ENCODE results near the gene LMAN1. TPM values are rescaled to one million over a fixed set of nuclear protein-coding genes. Genes with fewer than 3 reads are reported as not detected.

Gene LMAN1
- total RNA-seq, 1 donor from 2014 or later: 60.8 TPM

DNA sequence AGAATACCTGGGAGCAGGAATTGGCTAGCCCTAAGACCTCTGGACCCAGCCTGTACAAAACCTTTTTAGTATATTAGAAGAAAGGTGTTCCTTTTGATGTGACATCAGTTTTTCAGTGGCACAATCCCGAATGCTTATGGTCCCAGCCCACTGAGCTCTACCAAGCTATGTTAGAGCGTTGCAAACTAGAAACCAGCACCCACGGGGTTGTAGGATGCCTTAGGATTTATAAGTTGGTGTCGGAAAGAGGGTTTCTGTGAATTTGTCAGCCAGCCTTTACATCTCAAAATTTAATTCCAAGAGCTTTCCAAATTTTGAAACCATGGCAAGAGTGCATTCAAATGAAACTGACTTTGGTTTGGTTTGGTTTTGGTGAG lies 499 bp upstream of the LMAN1 start:
- H3K27ac ChIP-seq: peak overlapping the region; percentile 73 to 79
- no peak for DNase-seq (ENCODE audit: low spot score in 2 of 2)

DNA sequence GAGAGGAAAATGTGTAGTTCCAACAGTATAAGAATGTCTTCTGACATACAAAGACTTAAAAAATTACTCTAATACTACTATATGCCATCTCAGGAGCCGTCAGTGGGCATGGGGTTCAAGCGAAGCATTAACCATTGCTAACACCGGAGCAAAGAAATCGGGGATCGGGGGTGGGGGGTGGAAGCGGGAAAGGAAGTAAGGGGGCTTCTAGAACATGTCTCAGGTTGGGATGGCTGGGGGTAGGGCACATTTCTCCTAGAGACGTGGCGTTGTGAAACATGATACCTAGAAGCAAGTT lies 702 bp downstream of the LMAN1 start:
- no peak for DNase-seq (ENCODE audit: low spot score in 2 of 2)
- Histone ChIP-seq H3K9me3 (no peaks in the 10 kb centered on the region), H3K4me1 (peaks cover 0 to 5% of the 10 kb centered on the region in 2 donors), H3K27me3 (no peaks in the 10 kb centered on the region), H3K36me3 (peaks cover 0 to 12% of the 10 kb centered on the region in 2 donors), H3K27ac (peak overlapping the region; percentile 73 to 79), H3K4me3 (peak overlapping the region; percentile 67 to 72)
- intact Hi-C loops (cut with DNase I): loop anchor here (5.0 kb wide), 1 partner anchor 686 kb away; the partner anchor contains the start of gene MALT1
- TF ChIP-seq, protein P1, sequence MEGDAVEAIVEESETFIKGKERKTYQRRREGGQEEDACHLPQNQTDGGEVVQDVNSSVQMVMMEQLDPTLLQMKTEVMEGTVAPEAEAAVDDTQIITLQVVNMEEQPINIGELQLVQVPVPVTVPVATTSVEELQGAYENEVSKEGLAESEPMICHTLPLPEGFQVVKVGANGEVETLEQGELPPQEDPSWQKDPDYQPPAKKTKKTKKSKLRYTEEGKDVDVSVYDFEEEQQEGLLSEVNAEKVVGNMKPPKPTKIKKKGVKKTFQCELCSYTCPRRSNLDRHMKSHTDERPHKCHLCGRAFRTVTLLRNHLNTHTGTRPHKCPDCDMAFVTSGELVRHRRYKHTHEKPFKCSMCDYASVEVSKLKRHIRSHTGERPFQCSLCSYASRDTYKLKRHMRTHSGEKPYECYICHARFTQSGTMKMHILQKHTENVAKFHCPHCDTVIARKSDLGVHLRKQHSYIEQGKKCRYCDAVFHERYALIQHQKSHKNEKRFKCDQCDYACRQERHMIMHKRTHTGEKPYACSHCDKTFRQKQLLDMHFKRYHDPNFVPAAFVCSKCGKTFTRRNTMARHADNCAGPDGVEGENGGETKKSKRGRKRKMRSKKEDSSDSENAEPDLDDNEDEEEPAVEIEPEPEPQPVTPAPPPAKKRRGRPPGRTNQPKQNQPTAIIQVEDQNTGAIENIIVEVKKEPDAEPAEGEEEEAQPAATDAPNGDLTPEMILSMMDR (IDR thresholded peaks at IDR 0.05): no peak

More for the DNA sequence above, 499 bp upstream of the LMAN1 start:
- Histone ChIP-seq H3K9me3 (no peaks in the 10 kb centered on the region), H3K4me3 (peak overlapping the region; percentile 67 to 72), H3K27me3 (no peaks in the 10 kb centered on the region), H3K4me1 (peaks cover 0 to 5% of the 10 kb centered on the region in 2 donors), H3K36me3 (peaks cover 0 to 9% of the 10 kb centered on the region in 2 donors)
- TF ChIP-seq, protein P1 (IDR thresholded peaks at IDR 0.05): no peak
- intact Hi-C loops (cut with DNase I): loop anchor here (1.0 to 5.0 kb wide), 2 partner anchors 219 to 687 kb away; partner anchors contain the start of gene MALT1

DNA sequence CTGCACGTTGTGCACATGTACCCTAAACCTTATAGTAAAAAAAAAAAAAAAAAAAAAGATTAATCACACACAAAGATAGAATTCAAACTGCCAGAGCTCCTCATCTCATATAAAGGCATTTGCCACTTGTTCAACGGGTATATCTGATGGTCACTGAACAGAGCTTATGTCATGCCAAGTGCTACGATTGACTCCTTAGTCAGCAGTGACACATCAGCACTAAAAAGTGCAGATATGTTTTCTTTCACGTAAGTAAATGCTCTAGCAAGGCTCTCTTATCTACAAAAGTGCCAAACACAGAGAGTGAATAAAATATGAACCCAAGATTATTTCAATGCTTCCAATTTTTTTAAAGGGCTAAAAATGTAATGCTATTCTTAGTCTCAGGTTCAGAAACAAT lies 1.1 kb downstream of the LMAN1 start:
- intact Hi-C loops (cut with DNase I): loop anchor here (5.0 kb wide), 1 partner anchor 686 kb away; the partner anchor contains the start of gene MALT1
- Histone ChIP-seq H3K4me3 (peak overlapping the region; percentile 67 to 72), H3K27me3 (no peaks in the 10 kb centered on the region), H3K4me1 (peaks cover 0 to 5% of the 10 kb centered on the region in 2 donors), H3K9me3 (no peaks in the 10 kb centered on the region), H3K36me3 (peaks cover 0 to 14% of the 10 kb centered on the region in 2 donors), H3K27ac (peak overlapping the region; percentile 73 to 79)
- no peak for DNase-seq (ENCODE audit: low spot score in 2 of 2)
- TF ChIP-seq, protein P1 (IDR thresholded peaks at IDR 0.05): no peak

DNA sequence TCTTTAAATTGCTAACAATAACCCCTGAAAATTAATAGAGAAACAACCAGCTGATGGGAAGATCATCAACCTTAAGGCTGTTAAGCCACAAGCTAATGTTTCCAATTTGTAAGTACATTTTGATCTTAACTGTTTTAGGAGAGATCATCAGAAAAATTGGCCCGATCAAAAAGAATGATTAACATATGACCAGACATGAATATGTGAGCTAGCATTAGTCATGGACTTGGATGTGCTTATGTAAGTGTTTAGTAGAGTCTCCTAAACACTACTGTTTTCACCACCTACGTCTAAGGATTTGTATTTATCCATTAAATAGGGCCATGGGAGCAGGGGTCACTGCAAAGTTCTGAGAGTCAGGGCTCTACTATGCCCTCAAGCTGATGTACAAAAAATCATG lies 4.3 kb downstream of the LMAN1 start:
- Histone ChIP-seq H3K36me3 (peaks cover 27 to 40% of the 10 kb centered on the region in 2 donors), H3K4me1 (no peaks in the 10 kb centered on the region), H3K4me3 (no peak overlapping the region), H3K9me3 (no peaks in the 10 kb centered on the region), H3K27ac (no peak overlapping the region), H3K27me3 (no peaks in the 10 kb centered on the region)
- TF ChIP-seq, protein P1 (IDR thresholded peaks at IDR 0.05): no peak
- intact Hi-C loops (cut with DNase I): loop anchor here (5.0 kb wide), 1 partner anchor 682 kb away; the partner anchor contains the start of gene MALT1
- DNase-seq (ENCODE audit: low spot score in 2 of 2): no peak

DNA sequence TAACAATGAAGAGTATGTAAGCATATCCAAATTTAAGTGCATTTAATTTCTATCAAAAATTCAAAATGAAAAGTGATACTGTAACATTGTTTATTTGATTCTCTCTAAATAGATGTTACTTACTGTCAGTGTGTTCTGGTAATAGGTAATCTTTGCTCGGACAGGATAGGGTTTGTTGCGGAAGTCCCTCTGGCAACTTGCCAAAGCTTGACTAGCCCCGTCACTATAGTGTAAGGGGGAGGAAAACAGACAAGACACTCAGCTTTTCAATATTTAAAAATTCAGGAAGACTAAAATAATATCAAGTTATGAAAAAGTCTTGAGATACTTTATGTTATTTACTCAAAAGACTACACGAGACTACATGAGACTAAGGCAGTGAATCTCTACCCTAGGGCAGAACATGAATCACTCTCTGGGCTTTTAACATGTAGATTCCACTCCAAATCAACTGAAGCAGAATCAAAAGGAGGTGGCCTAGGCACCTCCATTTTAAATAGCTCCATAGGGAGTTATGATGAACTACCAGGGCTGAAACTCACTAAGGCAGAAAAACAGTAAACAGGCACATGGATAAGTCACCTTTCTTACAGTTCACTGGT lies 5.9 kb downstream of the LMAN1 start:
- intact Hi-C loops (cut with DNase I): no loop called here
- DNase-seq (ENCODE audit: low spot score in 2 of 2): no peak
- no peak overlapping the region for H3K27ac ChIP-seq
- no peak overlapping the region for H3K4me3 ChIP-seq
- H3K9me3 ChIP-seq: no peaks in the 10 kb centered on the region
- H3K27me3 ChIP-seq: no peaks in the 10 kb centered on the region
- peaks cover 37 to 50% of the 10 kb centered on the region in 2 donors for H3K36me3 ChIP-seq
- TF ChIP-seq, protein P1 (IDR thresholded peaks at IDR 0.05): no peak
- H3K4me1 ChIP-seq: no peaks in the 10 kb centered on the region

All from ascending aorta (tissue), 2 donors.